ENCODE results near the gene OR6B2.
"Not testable (repeated sequence)": the region's sequence is repeated elsewhere in the genome, so short reads cannot be mapped to it uniquely, and the experiment has no call there.

Gene OR6B2

DNA sequence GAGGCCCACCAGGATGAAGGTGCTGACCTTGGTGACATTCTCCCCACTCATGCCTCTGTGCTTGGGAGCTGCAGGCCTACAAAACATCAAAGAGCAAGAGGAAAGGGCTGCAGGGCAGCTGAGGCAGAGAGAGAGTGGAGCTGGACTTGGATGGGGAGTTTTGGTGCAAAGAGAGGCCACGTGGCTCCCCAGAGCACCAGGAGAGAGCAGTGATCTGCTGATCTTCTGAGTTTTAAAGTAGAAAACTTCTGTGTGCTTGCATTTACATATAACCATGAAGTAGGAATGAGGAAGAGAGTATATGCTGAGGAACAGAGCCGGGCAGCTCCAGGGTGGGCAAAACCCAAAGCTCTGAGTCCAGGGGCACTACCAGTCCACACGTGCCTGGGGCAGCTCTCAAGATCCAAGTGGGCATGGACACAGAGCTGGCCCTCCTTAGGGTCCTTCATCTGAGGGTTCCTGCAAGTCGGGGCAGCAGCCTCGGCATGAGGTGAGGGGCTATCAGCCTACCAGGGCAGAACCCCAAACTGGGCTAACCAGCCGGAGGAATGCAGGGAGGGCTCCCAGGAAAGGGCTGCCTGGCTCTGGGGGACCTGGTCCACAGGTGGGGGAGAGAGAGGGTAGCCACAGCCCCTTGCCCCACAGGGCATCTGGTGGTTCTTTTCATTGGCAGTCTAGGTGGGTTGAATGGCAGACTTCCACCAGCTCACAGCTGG lies at the start of gene OR6B2:
Gene OR6B2, minus strand, starts transcription at position 51 of the 716 bp plus-strand sequence. Its CDS starts 0 bp downstream, at position 51.
- no peak for FAIRE-seq

DNA sequence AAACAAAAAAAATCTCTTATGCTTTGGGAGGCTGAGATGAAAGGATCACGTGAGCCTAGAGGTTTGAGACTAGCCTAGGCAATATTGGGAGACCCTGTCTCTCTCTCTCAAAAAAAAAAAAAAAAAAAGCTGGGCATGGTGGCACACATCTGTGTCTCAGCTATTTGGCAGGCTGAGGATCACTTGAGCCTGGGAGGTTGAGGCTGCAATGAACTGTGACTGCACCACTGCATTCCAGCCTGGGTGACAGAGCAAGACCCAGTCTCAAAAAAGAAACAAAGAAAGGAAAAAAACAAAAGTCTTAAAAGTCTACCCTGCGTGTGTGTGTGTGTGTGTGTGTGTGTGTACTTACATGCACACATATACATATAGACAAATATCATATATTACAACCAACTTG lies 48.4 kb upstream of the OR6B2 start:
- FAIRE-seq: no peak

DNA sequence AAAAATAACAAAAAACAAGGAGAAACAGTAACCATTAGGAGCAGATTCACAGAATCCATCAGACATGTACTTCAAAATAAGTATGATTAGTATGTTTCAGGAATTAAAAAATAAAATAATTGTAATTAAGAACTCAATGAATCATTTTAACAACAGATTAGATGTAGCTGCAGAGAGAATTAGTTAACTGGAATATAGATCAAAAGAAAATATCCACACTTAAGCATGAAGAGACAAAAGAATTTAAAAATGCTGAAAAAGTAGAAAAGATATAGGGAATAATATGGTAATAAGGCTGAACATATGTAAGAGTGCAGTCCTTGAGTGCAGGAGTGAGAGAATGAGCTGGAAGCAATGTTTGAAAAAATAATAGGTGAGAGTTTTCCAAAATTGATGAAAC lies 47.2 kb upstream of the OR6B2 start:
- FAIRE-seq: no peak

DNA sequence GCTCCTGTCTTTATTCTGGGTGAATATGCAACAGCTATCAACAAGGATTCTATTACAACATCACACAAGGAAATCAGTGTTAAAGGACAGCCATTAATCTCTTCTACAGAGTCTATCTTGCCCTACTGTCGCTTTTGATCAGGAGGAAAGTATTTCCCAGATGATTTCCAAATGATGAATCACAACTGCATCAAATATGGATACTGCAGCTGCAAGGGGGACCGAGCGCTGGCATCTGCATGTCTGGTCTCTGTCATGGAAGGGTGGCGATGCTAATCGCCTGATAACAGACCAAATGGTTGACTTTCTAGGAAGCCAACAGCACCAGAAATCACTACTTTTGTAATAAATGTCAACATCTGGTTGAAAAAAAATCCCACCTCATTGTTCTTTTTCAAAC lies 44.3 kb upstream of the OR6B2 start:
- FAIRE-seq: no peak

DNA sequence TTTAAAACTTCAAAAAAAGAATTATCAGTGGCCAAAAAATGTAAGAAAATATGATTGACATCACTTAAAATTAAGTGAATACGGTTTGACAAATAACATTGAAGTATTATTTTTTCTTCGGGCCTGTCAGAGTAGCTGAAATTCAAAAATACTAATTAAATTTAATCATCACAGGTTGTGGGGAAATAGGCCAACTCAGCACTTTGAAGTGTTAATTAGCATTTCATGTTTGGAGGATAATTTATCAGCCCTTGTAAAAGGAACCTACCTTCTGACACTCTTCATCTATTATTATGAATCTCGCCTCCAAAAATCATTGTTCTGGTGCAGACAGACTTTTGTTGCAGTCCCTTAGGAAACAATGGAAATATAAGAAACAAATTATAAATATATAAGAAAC lies 40.7 kb upstream of the OR6B2 start:
- no peak for FAIRE-seq

DNA sequence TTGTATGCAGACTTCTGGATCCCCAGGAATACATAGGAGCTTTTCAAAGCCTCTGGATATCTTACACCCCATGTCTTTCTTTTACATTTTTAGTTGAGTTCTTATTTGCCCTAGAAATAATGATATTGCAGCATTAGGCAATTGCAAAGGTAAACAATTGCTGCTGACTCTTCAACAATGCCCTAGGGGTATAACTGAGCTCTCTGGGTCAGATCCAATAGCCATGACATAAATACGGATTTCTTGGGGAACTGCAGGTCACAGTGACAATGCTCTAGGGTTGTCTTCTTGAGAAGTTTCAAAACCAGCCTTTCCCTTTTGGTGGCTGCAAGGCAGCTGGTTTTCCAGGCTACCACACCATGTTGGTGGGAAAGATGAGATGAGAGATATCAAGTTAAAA lies 39.6 kb upstream of the OR6B2 start:
- no peak for FAIRE-seq

DNA sequence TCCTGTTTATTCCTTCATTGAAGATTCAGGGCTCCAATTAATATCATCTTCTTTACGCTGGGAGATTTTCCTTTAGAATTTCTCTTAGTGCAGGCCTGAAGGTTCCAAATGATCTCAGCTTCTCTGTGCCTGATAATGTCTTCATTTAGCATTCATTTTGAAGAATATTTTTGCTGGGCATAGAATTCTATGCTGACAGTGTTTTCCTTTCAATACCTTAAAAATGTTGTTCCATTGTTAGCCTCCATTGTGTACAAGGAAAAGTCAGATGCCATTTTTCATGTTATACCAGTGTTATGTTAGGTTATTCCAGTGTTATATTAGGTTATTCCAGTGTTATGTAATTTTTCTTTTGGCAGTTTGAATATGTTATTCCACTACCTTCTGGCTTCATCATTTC lies 38.0 kb upstream of the OR6B2 start:
- FAIRE-seq: no peak

DNA sequence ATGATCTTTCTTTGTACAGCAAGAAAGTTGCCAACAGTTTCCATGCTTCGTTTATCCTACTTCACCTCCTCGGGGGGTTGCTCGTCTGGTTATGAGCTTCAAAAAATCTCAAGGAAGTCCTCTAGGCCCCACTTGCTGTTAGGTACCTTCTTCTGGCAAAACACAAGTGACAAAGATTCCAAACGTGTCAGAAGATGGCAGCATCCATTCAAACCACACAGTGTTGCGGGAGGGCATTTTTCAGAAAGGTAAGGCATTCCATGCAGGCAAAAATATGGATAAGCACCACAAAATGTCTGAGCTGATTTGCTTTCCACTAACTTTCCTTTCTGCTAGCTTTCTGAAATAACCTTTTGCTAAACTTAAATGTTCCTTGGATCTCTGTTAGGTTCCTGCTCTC lies 36.3 kb upstream of the OR6B2 start:
- no peak for FAIRE-seq

DNA sequence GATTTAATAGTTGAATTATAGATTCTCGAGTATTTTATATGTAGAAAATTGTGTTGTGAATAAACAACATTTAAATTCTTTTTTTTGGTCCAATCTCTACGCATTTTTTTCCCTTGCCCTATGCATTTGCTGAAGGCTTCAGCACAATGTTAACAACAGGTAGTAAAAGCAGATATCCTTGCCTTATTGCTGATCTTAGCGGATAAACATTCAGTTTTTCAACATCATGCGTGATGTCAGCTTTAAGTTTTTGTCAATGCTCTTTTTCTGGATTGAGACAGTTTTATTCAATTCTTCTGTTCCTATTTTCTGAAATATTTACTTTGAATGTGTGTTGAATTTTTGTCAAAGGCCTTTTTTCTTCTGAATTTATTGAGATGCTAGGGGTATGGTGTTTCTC lies 34.7 kb upstream of the OR6B2 start:
- no peak for FAIRE-seq

DNA sequence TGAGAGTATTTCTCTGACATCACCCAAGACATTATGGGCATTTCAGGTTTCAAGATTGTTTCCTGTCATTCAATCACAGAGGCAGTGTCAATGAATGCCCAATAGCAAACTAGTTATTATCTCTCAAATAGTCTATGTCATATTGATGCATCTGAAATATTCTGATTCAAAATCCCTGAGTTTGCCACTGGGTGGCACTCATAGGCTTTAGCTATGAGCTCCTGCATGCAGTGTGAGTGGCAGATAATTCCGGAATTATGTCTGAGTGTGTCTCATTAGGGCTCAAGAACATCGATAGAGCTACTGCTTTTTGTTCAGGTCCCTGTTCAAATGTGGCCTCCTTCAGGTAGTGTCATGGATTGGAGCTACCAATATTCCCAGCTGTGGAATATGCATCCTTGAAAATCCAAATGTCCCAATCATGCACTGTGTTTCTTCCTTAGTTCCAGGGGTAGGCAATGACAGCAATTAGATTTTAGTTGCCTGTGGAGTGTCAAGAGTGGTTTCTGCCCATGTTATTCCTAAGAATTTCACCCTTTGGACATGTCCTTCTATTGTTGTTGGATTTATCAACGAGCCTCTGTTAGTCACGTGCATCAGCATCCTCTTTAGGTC lies 30.9 kb upstream of the OR6B2 start:
- no peak for FAIRE-seq

DNA sequence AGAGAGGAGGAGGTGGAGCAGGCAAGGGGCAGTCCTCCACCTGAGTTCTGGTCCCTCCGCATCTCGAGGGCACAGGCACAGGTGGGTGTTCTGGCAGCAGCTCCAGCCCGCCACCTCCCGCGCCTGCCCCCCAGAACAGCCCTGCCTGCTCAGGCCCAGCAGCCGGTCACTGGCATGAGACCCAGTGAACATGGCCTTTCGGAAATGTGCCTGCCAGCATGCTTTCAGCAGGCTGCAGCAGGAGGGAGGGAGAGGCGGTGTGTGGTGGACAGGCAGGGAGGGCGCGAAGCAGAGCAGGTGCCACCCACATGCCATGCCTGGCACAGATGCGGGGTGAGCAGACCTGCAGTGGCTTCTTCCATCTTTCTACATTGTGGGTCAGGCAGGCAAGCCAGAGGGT lies 26.4 kb upstream of the OR6B2 start:
- FAIRE-seq: no peak

DNA sequence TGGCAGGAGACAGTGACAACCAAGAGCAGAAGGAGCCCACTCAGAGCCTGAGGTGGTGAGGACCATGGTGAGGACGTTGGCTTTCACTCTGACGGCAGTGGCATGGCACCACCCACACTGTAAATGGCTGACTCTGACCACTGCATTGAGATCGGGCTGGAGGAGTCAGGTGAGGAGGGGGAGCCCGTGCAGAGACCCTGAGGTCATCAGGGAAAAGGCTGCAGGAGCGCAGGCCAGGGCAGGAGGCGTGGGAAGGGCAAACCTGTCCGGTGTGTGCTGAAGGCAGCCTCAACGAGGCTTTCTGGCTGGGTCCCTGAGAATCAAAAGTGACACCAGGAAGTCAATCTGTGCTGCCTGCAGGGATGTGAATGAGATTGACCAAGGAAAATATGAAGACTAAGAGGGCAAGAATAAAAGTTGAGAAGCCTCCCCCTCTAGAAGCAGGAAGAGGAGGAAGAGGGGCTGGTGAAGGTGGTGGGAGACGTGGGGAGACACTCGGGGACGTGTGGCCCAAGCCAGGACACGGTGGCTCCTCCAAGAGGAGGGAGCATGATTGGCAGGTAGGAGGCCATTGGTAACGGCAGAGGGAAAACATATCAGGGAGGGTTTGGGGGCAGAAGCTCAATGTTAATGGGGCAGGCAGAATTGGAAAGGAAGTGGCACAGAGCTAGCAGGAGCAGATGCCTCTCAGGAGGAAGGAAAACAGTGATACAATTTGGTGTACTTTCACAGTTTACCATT lies 25.1 kb upstream of the OR6B2 start:
- no peak for FAIRE-seq

DNA sequence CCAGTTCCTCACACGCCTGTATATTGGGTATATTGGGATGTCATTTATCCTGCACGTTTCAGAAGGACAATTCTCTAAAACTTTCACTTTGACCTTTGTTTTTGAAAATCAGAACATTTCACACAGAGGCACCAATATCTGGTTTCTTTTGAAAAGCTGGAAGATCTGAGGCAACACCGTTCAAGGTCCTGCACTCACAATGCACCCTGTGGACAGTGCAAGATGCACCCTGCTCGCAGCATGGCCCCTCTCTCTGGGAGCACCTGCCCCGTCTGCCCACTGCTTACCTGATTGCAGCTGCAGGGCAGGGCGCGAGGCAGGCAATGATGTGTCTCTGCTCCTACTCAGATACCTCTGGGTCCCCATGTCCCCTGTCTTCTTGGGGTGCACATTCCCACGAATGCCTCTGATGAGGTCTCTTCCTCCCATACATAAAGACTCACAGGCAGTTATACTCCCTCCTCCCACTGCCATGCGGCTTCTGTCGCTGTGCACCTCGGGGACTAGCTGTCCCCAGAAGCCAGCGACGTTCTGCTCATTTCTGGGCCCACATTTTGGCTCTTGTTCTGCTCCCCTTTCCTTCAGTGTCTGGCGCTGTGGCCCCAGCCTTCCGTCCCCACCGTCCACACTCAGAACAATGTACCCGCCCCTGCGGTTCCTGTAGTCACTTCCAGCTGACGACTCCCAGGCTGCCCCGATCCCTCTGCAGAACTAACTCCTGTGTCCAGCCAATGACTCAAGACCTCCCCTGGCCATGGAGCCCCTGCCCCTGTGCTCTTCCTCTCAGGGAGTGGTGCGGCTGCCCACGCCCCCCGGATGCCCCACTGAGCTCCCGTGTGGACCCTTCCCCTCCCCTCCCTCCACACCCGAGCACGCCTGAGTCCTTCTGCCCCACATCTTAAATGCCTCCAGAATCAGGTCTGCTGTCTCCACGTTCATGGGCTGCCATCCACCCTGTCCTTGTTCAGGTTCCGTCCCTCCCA lies 23.2 kb upstream of the OR6B2 start, which contains the start of gene OR6B3:
Gene OR6B3, minus strand, starts transcription at position 349 of the 983 bp plus-strand sequence.
- FAIRE-seq: no peak

DNA sequence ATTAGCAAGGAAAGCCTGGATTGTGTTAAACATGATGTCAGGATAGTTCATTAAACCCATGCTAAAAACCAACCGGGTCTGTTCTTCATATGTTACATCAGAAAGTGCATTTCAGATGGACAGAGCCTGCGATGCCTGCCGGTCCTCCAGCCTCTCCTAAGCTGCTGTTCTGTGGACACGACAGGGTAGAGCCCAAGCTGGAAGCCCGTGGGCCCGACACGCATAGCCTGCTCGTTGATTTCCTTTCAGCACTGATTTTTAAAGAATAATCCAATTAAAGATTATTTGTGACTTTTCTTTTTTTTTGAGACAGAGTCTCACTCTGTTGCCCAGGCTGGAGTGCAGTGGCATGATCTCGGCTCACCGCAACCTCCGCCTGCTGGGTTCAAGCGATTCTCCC lies 22.3 kb upstream of the OR6B2 start:
- FAIRE-seq: no peak

DNA sequence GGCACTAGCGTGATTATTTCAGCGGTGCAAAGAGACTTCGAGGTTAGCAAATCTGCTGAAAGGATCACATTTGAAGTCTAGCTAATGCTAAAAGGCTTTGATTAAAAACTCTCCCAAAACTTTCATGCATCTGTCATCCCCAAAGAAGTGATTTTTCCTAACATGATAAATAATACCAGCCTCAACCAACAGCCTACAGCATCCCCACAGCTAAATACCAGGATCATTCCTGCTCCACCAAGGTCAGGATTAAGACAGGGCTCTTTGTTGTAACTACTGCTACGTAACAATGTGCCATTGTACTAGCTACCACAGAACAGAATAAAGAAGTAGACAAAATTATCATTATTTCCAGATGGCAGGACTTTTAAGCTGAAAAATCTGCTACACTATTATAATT lies 21.5 kb upstream of the OR6B2 start:
- FAIRE-seq: no peak

DNA sequence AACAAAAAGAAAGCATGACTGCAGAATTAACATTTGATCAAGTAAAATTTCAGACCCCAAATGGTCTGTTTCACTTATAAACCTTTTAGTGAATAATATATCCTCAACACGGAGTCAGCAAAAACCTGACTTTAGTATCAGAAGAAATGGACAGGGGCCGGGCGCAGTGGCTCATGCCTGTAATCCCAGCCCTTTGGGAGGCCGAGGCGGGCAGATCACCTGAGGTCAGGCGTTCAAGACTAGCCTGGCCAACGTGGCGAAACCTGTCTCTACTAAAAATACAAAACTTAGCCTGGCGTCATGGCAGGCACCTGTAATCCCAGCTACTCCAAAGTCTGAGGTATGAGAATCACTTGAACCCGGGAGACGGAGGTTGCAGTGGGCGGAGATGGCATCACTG lies 20.0 kb upstream of the OR6B2 start:
- FAIRE-seq: no peak

DNA sequence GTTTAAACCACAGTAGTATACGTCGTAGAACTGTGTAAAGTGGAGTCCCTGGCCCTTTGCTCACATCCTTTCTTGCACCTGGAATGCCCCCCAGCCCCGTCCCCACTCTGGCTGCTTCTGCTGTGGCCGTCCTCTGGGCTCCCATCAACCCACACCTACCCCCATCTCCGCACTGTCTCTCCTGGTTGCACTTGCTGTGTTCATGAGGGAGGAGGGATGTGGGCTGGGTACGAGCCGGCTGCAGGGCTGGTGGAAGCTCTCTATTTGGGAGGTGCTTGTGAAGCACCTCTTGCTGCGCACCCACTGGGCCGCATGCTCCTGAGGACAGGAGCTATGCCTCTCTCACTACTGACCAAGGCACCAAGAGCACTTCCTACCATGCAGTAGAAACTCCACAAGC lies 18.0 kb upstream of the OR6B2 start:
- no peak for FAIRE-seq

DNA sequence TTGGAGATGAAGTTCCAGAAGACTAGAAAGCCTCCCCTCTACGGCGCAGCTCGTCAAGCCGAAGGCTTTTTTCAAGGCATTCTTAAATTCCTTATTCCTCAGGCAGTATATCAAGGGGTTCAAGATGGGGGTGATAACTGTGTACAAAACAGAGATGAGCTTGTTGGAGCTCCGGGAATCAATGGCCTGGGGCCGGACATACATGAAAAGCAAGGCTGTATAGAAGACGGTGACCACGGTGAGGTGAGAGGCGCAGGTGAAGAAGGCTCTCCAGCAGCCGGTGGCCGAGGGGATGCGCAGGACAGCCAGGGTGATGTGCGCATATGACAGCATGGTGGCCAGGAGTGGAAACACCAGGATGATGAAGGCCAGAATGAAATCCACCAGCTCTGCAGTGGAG lies 14.9 kb upstream of the OR6B2 start:
- FAIRE-seq: no peak

DNA sequence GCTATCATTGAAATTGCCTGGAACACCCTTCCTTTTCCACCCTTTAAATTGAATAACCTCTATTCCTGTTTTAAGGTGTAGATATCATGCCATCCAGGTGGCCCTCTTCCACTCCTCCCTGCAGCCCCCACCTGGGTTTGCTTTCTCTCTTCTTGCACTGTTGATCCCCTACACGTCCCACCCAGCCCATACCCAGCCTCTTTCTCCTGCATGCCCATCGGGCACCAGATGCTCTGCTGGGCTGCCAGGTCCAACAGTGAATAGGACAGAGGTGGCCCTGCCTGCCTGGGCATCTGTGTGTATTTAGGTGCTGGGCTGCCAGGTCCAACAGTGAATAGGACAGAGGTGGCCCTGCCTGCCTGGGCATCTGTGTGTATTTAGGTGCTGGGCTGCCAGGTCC lies 13.9 kb upstream of the OR6B2 start:
- not testable (repeated sequence) for FAIRE-seq

DNA sequence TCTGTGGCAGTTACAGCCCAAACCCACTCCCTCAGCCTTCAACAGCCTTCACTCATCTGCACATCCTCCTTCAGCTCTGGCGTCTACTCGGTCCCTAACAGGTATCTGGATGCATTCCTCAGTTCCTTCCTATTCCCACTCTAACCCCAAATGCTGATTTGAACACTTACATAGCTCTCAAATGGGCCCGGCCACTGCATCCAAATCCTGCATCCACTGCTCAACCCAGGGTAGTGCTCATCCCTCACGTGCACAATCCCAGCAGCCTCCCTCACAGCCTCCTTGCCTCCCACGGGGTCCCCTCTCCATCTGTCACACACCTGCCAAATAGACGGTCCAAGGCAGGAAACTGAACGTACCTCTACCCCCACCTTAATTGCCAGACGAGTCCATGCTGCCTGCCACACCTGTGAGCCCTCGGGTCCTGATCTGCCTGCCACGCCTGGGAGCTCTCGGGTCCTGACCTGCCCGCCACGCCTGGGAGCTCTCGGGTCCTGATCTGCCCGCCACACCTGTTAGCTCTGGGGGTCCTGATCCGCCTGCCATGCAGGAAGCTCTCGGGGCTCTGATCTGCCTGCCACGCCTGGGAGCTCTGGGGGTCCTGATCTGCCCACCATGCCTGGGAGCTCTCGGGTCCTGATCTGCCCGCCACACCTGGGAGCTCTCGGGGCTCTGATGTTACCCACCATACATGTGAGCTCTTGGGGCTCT lies 13.2 kb upstream of the OR6B2 start:
- FAIRE-seq: no peak

DNA sequence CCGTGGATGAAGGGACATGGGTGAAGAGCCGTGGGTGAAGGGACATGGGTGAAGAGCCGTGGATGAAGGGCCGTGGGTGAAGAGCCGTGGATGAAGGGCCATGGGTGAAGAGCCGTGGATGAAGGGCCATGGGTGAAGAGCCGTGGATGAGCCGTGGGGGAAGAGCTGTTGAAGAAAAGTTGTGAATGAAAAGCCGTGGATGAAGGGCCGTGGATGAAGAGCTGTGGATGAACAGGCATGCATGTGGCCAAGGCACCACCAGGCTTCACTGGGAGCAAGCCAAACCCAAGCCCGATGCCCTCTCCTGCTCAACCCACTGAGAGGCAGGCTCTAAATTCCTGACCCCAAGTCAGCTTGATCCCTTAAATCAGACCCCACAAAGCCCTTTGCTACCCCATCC lies 12.5 kb upstream of the OR6B2 start:
- FAIRE-seq: no peak

DNA sequence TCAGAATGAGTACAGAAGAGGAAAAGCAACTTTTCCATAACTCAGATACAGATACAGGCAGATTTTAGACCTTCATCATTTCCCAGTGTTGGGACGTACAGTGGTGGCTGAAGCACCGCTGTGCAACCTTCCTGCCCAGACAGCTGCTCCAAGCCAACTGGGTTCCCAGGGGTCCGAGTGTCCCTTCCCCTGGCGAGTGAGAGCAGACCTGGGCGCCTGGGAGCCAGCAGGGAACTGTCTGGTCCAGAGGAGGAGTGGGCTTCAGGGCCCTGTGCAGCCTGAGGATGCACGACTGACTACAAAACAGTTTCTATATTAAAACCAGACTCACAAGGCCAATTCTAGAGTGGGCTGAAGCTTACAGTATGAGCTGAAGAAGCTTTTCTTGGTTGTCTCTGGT lies 11.1 kb upstream of the OR6B2 start:
- no peak for FAIRE-seq
